DMS114 treated with DMSO at 0.1 percent for 48 hours (cell line): ENCODE measurements around the gene KCNN4.

Source experiments
- DNase-seq: peaks from one replicate; lab custom pipeline; 2025; ENCODE audit not compliant: unreplicated experiment; lab: John Stamatoyannopoulos, UW

KCNN4 gene

GRCh38 chr19:43721469-43722048 is 59.2 kb downstream of the KCNN4 start:
- DNase-seq = no peak

DNA sequence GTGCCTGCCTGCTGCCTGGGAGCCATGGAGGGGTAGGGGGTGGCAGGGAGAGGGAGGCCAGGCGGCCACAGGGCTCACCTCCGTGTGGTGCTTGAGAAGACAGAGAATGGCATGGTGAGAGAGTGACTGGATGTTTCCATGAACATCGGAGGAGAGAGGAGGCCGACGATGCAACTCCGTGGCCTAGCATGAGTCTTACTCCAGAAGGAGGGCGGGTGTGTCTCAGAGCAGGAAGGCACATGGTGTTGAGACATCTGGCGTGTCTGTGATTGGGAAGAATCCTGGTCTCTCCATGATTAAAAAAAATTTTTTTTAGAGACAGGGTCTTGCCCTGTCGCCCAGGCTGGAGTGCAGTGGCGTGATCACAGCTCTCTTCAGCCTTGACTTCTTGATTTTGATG is 59.8 kb downstream of the KCNN4 start:
- DNase-seq = no peak

DNA sequence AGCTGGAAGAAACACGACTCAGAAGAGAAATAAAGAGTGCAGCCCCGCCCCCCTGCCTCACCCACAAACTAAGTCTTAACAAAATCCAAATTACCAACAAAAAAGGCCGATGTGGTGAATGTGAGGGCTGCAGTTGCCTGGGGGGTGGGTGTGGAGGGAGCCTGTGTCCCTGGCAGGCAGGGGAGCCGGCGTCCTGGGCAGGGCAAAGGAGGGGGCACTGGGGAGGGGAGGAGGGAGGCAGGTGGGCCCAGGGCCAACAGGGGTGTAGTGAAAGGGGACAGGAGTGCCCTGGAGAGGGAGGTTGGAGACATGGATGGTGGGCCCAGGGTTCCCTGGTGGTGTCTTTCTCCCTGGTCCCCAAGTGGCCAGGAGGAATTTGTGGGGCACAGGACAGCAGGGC is 60.9 kb downstream of the KCNN4 start:
- DNase-seq = no peak

- no peak for DNase-seq
Observed at GRCh38 chr19:43719378-43719868, 61.4 kb downstream of the KCNN4 start.

GRCh38 chr19:43718627-43719377 is 62.0 kb downstream of the KCNN4 start:
- DNase-seq = no peak
